HG02623 (cell line): ENCODE measurements around the gene PSD4.

ENCODE experiments used
- ATAC-seq: cut with Tn5 transposase; IDR thresholded peaks from one replicate; pipeline ENCODE4 v1.9.1; 2021; ENCODE audit warnings: moderate library complexity; ENCODE audit not compliant: unreplicated experiment

Gene PSD4

GRCh38 chr2:113219889-113220641, 46.3 kb downstream of the PSD4 start:
- ATAC-seq, result no peak

DNA sequence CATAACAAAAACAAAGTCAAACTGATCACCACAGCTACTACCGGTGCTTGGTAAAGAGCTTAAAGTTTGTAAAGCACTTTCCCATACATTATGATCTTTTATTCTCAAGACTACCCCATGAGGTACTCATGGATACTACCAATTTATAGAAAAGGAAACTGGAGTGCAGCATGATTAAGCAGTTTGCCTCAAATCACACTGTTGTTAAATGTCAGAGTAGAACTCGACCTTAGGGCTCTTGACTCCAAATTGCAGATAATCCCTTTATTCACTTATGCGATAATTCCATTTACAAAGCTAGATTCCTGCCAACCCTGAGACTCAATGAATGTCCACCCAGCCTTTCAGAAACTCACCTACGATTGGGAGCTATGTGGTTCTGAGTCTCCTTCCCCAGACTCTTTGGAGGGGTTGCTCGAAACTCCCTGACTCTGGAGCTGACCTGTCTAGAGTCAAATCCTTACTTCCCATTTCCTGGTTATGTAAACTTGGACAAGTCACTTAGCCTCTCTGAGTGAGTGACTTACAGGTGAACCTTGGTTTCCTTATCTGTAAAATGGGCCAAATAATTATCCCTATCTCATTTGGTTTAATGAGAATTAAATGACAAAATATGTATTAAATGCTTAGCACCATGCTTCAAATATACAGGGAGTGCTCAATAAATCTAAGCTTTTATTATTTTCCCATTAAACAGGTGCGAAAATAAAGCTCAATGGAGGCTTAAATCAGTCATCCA, 47.4 kb downstream of the PSD4 start:
- no peak for ATAC-seq

DNA sequence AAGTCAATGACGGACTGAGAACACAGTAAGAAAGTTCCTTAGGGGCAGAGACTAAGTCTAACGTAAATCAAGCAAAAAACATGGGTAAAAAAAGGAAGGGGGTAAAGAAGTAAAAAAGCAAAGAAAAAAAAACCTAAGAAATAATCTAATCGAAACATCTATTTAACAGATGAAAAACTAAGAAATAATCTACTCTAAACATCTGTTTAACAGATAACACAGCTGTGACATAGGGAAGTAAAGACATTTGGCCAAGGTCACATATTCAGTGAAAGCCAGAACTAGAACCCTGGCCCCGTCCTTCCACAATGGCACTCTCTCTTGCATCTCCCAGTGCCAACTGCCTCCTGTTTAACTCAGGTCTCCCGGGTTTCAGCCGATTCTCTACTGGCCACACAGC, 48.1 kb downstream of the PSD4 start:
- no peak for ATAC-seq

DNA sequence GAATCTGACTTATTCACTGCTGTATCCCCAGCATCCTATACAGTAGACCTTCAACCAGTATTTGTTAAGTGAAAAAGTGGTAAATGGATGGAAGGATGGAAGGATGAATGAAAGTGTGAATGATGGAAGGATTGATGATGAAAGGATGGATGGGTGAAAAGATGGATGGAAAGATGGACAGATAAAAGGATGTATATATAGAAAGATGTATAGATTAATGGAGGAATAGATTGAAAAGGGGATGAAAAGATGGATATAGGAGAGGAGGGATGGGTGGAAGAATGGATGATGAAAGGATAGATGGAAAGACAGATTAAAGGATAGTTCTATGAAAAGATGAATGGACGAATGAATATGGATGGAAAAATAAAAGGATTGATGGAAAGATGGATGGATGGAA, 50.0 kb downstream of the PSD4 start:
- ATAC-seq, result no peak

- no peak for ATAC-seq
These were observed 51.0 kb downstream of the PSD4 start for GRCh38 chr2:113224647-113225236.

- ATAC-seq, result no peak
These were observed 51.8 kb downstream of the PSD4 start for GRCh38 chr2:113225263-113226259.

- ATAC-seq, result no peak
These were observed 52.7 kb downstream of the PSD4 start for GRCh38 chr2:113226462-113226861.

DNA sequence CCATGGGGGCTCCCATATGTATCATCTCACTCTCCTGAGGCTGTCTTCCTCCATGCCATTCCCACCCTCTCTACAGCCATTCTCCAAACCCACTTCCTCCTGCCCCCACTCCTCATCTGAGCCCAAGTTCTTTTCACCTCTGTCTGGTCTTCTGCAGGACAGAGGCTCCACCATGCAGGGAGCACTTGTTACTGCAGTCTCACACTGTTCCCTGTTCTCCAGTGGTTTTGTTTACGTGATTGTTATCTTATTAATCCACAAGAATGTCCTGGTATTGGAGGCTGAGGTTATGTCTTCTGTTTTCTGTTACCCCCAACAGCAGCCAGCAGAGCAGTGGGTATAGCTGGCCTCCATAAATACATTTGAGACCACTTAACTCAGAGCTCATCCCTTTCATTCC, 53.5 kb downstream of the PSD4 start:
- ATAC-seq, result no peak

GRCh38 chr2:113227698-113228097, 53.9 kb downstream of the PSD4 start:
- ATAC-seq, result no peak

GRCh38 chr2:113228351-113228750, 54.6 kb downstream of the PSD4 start:
- no peak for ATAC-seq

DNA sequence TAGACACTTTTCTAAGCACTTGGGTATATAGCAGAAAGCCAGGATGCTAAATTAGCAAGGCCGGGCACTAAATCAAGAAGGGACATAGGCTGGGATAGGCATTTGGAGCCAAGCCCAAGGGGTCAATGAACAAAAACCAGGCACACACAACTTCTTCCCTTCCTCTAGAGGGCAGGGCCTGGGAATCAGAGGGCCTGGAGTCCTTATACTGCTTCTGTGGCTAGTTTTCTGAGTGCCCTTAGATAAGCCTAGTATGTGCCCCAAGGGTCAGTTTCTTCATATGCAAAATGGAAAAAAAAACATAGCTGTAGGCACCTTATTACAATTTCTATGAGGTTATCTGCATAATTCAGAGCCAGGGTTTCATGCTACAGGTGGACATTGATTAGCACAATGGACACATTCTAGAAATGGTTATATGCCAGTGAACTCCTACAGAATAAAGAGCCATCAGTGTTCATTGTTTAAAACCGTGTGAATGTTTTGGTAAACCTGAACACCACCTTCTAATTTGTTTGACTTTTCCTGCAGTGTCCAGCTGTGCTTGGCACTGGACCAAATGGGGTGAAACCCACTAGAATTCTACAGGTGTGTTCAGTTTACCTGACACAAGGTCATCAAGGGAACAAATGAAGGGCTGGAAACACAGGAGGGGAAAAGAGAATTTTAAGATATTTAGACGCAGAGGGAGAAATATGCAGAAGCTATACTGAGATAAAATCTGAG, 55.4 kb downstream of the PSD4 start:
- ATAC-seq, result no peak

DNA sequence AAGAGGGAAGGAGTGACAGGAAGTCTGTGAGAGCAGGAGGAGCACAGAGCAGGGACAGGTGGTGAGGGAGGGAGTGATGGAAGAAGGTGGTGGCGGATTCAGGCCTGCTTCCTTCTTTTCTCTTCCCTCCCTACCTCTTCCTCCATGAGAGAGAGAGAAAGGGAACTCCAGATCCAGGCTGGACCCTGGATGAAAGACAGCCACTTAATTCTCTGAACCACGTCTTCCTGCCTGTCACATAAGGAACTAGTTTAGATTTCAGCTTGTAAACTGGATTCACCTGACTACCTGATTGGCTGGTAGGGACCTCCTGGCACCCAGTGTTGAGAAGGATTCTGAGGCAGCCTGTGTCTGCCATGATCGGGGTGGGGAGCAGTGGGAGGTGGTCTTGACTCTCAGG, 56.0 kb downstream of the PSD4 start:
- no peak for ATAC-seq

DNA sequence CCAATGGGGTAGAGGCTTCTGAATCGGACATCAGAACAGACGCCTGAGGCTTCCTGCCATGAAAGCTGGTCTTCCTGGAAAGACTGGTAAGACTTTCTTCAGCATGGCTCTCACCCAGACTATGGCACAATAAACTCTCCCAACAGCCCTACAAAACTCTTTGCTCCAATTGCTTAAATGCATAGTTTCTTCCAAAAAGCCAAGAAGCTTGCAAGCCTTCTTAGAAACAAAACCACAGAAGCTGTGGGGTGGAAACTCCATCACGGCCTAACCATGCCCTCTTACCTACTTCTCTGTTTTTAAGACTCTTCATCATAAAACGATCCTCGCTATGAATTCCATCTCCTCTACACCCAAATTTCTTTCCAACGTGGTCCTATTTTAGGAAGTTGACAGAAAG, 56.8 kb downstream of the PSD4 start:
- ATAC-seq, result no peak

DNA sequence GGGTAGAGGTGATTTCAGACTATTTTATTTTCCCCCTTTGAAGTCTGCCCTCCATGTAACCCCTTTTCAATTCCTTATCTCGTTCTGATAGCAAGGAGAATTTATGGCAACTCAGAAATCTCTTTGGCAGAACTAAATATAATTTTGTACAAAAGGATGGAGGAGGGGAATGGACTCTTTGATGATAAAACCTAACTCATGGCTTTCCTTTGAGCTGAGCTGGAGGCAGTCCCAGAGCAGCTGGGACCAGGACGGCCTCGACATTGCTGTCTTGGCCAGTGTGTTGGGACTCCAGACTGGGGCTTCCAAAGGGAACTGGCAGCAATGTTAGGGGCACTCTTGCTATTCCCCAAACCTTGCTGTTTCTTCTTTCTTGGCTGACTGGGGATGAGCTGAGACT, 57.3 kb downstream of the PSD4 start:
- ATAC-seq, result no peak

DNA sequence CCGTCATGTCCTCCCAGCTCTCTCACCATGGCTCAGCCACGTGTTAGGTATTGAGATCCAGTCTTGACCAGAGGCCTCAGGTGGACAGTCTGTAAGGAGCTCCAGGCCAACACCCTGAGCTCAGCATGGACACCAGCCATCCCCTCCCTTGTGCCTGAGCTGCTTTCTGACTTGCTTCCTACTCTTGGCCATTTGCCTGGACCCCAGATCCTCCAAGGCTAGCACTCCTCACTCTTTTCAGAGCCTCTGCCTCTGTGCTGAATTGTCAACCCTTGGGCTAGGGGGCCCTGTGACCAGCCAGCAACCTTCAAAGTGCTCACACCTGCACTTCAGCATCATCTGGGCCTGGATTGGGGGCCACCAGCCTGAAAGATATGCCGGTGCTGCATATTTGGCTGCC, 58.4 kb downstream of the PSD4 start:
- no peak for ATAC-seq

- ATAC-seq, result no peak
These were observed 59.0 kb downstream of the PSD4 start for GRCh38 chr2:113232740-113233139.

- ATAC-seq, result no peak
These were observed 60.1 kb downstream of the PSD4 start for GRCh38 chr2:113233593-113234550.

GRCh38 chr2:113234721-113235346, 61.1 kb downstream of the PSD4 start:
- no peak for ATAC-seq
